Kidney (tissue), 14 donors: ENCODE measurements around the gene CACNG5. TPM values are rescaled to one million over a fixed set of nuclear protein-coding genes. Genes with fewer than 3 reads are reported as not detected.

Experiments used
- DNase-seq, 5 donors: peaks; one replicate each; pipeline ENCODE4 v3.0.0-alpha.2; 2013 to 2020
- FAIRE-seq: peaks from 2 replicates; lab custom pipeline; 2012; peaks lifted over from hg19 to GRCh38; lab: Jason Lieb, UNC
- H3K27ac ChIP-seq, 2 donors: one replicate each; pipeline ENCODE4 v1.7.0; 2013; ENCODE audit warnings: low read depth in 2 of 2, low read length in 2 of 2, inconsistent platforms in 1 of 2
- H3K27me3 ChIP-seq: one replicate; pipeline ENCODE4 v1.7.1; 2013; ENCODE audit warnings: low read length, inconsistent platforms; ENCODE audit not compliant: control insufficient read depth, insufficient read depth
- H3K36me3 ChIP-seq, 3 donors: one replicate each; pipeline versions ENCODE4 v1.7.0 to v1.7.1; 2013; ENCODE audit warnings: low read length in 3 of 3, control low read depth in 1 of 3, inconsistent platforms in 1 of 3; ENCODE audit not compliant: insufficient read depth in 3 of 3, control insufficient read depth in 2 of 3
- H3K4me1 ChIP-seq, 3 donors: one replicate each; pipeline versions ENCODE4 v1.7.0 to v1.7.1; 2013; ENCODE audit warnings: low read length in 3 of 3, inconsistent platforms in 1 of 3, low read depth in 1 of 3; ENCODE audit not compliant: control insufficient read depth in 2 of 3, insufficient read depth in 2 of 3
- H3K4me3 ChIP-seq, 3 donors: one replicate each; pipeline versions ENCODE4 v1.7.0 to v1.8.1; 2013; ENCODE audit warnings: low read length in 3 of 3, control low read depth in 1 of 3, inconsistent platforms in 1 of 3
- H3K9ac ChIP-seq, 3 donors: one replicate each; pipeline versions ENCODE4 v1.7.0 to v1.7.1; 2013; ENCODE audit warnings: low read length in 3 of 3, control low read depth in 1 of 3, inconsistent platforms in 1 of 3
- H3K9me3 ChIP-seq, 3 donors: one replicate each; pipeline versions ENCODE4 v1.7.0 to v1.7.1; 2013; ENCODE audit warnings: low read length in 3 of 3, control low read depth in 1 of 3, inconsistent platforms in 1 of 3; ENCODE audit not compliant: control insufficient read depth in 2 of 3, insufficient read depth in 1 of 3
- CTCF ChIP-seq: IDR thresholded peaks from 3 replicates; pipeline ENCODE4 v1.5.1; 2012; ENCODE audit warnings: mild to moderate bottlenecking, moderate library complexity, borderline replicate concordance; ENCODE audit not compliant: insufficient read depth; ENCODE audit errors: extremely low read depth
- intact Hi-C: fragments of 100-400 bp; cut with DNase I; formaldehyde crosslinking; loops from one replicate; pipeline ENCODE4 v1.11.1; 2022
- polyA plus RNA-seq: library from polyadenylated mRNA; stranded (reverse); fragments of 350-450 nt; fragmentation: Illumina TruSeq; extraction: RNeasy Lipid Tissue Mini Kit (QIAGEN cat#74804); gene quantifications from one replicate; pipeline ENCODE4 v1.2.3, GENCODE V29; 2014; ENCODE audit warnings: low read depth, low replicate concordance; ENCODE audit not compliant: insufficient read depth
- total RNA-seq: library from RNA; stranded (reverse); fragmentation: NEBNext Ultra II Directional; extraction: Animal tissue kit (Norgen Biotek cat#: 25700); gene quantifications from one replicate; pipeline ENCODE4 v1.2.1, GENCODE V29; 2021
- donor health status: control.
- donor health status: control.
- donor health status: control.
- donor health status: control.
- donor health status: control.
- donor health status: DM: yes; HTN: yes; CAD: no.
- donor health status: Normal renal cell carcinoma (clear cell type).

The CACNG5 gene
- total and polyA plus RNA-seq, 2 donors from 2014 or later = not detected

GRCh38 chr17:66789093-66789492 lies 45.8 kb upstream of the CACNG5 start:
- DNase-seq = peak in 1 of 5 donors; percentile 54
- no peak for TF ChIP-seq CTCF
- H3K4me3 ChIP-seq = no peak overlapping the region
- H3K4me1 ChIP-seq = peaks cover 0 to 8% (median 0%) of the 10 kb centered on the region in 3 donors
- intact Hi-C loops = no loop called here
- no peak overlapping the region for H3K9ac ChIP-seq
- H3K9me3 ChIP-seq = no peaks in the 10 kb centered on the region
- H3K36me3 ChIP-seq = peaks cover 0 to 16% (median 6%) of the 10 kb centered on the region in 3 donors
- no peaks in the 10 kb centered on the region for H3K27me3 ChIP-seq
- no peak for FAIRE-seq
- no peak overlapping the region for H3K27ac ChIP-seq

DNA sequence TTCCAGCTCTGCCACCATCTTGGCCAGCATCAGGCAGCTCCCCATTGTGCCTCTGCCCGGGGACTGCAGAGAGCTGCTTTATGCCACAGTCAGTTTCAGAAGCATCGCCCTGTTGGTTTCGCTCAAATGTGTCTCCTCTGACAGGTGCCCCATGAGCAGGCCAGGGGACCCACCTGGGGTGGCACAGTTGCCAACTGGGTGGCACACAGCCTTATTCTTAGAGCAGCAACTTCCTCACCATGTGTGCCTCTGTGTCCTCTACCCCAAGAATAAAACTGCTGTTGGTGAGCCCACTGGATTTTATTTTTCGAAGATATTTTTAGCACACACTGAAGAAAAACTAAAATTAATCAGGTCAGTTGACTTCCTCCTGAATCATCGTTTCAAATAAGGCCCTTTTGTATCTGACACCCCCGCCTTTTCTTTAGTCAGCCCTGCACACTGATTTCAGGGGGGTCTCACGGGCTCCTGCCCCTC lies 44.9 kb upstream of the CACNG5 start:
- peaks cover 0 to 16% (median 6%) of the 10 kb centered on the region in 3 donors for H3K36me3 ChIP-seq
- FAIRE-seq (no peak), DNase-seq (no peak)
- no peak overlapping the region for H3K27ac ChIP-seq
- peaks cover 0 to 8% (median 0%) of the 10 kb centered on the region in 3 donors for H3K4me1 ChIP-seq
- no peak for TF ChIP-seq CTCF
- no peak overlapping the region for H3K9ac ChIP-seq
- no peaks in the 10 kb centered on the region for H3K27me3 ChIP-seq
- no peaks in the 10 kb centered on the region for H3K9me3 ChIP-seq
- H3K4me3 ChIP-seq = no peak overlapping the region
- intact Hi-C loops = no loop called here

DNA sequence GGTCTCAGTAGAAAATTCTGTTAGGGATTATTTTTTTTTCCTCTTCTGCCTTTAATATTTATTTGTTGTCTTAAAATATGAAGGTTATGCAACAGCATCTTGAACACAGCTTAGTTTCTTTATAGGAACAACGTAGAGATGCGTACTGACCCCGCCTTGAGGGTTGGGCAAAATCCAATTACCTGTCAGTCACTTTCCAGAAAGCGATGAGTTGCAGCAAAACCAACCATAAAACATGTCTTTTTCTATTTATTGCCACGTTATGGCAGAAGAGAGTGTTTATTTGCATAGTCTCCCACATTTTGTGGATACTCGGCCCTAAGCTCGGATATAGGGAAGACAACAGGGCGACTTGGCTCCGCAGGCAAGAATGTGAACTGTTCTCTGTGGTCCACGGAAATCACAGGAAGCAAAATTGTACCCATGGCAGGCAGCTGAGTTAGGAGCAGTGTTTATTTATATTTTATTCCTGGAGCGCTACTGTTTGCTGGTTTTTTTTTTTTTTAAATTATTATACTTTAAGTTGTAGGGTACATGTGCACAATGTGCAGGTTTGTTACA lies 44.3 kb upstream of the CACNG5 start:
- intact Hi-C loops = no loop called here

More for the DNA sequence above, 44.3 kb upstream of the CACNG5 start:
- no peak overlapping the region for H3K27ac ChIP-seq
- no peak overlapping the region for H3K4me3 ChIP-seq
- no peak overlapping the region for H3K9ac ChIP-seq
- FAIRE-seq (no peak), DNase-seq (no peak)
- H3K4me1 ChIP-seq = peaks cover 0 to 8% (median 0%) of the 10 kb centered on the region in 3 donors
- TF ChIP-seq CTCF = no peak
- peaks cover 0 to 17% (median 6%) of the 10 kb centered on the region in 3 donors for H3K36me3 ChIP-seq
- H3K9me3 ChIP-seq = no peaks in the 10 kb centered on the region
- no peaks in the 10 kb centered on the region for H3K27me3 ChIP-seq
